DND-41 (cell line): ENCODE data around the gene FAM83D.

Experiments
- CTCF ChIP-seq: IDR thresholded peaks from 2 replicates; pipeline ENCODE4 v1.5.1; 2012; ENCODE audit warnings: borderline replicate concordance, low read length, moderate library complexity, mild to moderate bottlenecking; ENCODE audit not compliant: poor library complexity, severe bottlenecking; ENCODE audit errors: extremely low read depth
- EZH2 ChIP-seq: IDR thresholded peaks from 3 replicates; pipeline ENCODE4 v1.6.1; 2012; ENCODE audit warnings: borderline replicate concordance, low read depth, mild to moderate bottlenecking, moderate library complexity, low read length, inconsistent platforms; ENCODE audit not compliant: severe bottlenecking

GRCh38 chr20:38885357-38885756, 40.9 kb upstream of the FAM83D start:
- TF ChIP-seq EZH2: no peak
- no peak for TF ChIP-seq CTCF
